ENCODE data around the gene RFX6.

RFX6 gene

DNA sequence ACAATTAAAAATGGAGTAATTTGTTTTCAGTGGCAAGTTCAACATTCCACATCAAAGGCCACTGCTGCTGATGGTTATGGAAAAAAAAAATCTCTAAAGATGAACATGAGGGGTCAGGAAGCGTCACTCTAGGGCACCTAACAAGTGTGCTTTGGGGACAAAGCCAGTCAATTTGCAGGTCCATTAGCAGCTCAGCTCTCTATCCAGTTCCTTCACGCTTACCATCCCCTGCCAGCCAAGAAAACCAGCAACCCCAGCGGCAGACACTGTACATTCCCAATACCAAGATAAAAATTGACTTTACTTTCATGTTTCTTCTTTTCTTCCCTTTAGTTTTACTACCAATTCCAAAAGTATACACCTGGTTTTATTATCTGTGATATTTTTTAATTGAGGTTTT lies 10.1 kb downstream of the RFX6 start:
- Histone ChIP-seq H3K27me3 (ENCODE audit: insufficient read depth, low read depth) (no peaks in the 10 kb centered on the region), H2AFZ (ENCODE audit: low read depth) (no peak overlapping the region), H3K4me3 (IDR thresholded peaks at IDR 0.05; ENCODE audit: insufficient read depth, low read depth, low read length) (no peak overlapping the region), H3K27ac (no peak overlapping the region), H3K4me1 (ENCODE audit: low read depth, poor library complexity, severe bottlenecking) (no peaks in the 10 kb centered on the region), H3K79me2 (ENCODE audit: insufficient read depth, low read depth) (no peaks in the 10 kb centered on the region), H3K36me3 (ENCODE audit: insufficient read depth) (no peaks in the 10 kb centered on the region), H3K4me2 (no peak overlapping the region), H4K20me1 (ENCODE audit: insufficient read depth) (no peaks in the 10 kb centered on the region), H3K9ac (no peak overlapping the region)
- TF ChIP-seq, protein P1, sequence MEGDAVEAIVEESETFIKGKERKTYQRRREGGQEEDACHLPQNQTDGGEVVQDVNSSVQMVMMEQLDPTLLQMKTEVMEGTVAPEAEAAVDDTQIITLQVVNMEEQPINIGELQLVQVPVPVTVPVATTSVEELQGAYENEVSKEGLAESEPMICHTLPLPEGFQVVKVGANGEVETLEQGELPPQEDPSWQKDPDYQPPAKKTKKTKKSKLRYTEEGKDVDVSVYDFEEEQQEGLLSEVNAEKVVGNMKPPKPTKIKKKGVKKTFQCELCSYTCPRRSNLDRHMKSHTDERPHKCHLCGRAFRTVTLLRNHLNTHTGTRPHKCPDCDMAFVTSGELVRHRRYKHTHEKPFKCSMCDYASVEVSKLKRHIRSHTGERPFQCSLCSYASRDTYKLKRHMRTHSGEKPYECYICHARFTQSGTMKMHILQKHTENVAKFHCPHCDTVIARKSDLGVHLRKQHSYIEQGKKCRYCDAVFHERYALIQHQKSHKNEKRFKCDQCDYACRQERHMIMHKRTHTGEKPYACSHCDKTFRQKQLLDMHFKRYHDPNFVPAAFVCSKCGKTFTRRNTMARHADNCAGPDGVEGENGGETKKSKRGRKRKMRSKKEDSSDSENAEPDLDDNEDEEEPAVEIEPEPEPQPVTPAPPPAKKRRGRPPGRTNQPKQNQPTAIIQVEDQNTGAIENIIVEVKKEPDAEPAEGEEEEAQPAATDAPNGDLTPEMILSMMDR (conservative IDR thresholded peaks at IDR 0.05; ENCODE audit: low read depth, low read length) = no peak

DNA sequence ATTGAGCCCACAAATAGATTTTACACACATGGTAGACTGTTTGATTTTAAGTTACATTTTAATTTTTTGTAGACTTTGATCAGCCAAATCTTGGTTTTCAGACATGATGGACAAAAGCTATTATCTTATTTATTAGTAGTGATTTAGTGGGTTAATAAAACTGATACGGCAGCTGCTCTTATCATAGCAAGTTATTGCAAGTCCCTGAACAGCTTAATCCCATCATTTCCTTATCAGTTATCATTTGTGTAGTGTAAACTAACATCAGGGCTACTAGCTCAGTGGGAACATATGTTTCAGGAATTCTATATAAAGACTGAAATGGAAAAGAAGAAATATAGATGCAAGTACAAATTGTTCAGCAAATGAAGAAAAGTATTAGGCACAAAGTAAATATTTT lies 10.9 kb downstream of the RFX6 start:
- TF ChIP-seq, protein P1 (conservative IDR thresholded peaks at IDR 0.05; ENCODE audit: low read depth, low read length) = no peak
- H4K20me1 ChIP-seq (ENCODE audit: insufficient read depth) = no peaks in the 10 kb centered on the region

DNA sequence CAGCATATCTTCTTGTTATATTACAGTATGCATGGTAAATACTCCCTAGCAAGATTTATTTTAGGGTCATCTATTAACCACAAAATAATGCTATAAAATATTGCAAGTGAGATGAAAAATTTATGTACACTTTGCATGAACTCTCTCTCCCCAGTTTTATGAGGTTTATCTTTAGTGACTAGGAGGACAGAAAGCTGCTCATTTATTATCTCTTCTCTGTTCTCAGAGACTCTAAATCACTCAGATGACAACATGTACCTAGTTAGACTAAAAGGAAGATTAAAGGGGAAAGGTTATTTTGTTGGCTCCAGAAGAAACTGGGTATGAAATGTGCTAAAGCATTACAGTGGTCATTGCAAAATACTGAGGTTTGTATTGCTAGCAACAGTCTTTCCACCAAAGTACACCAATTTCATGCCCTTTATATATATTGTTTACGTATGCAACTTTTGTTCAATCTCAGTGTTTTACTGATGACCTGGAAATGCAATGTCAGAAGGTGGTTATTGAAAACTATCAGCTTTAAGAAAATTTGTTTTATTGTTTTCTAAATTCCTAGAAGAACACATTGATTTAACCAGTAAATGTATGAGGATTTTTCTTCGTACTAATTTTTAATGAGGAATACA lies 11.8 kb downstream of the RFX6 start:
- H3K4me1 ChIP-seq (ENCODE audit: low read depth, poor library complexity, severe bottlenecking) = no peaks in the 10 kb centered on the region
- TF ChIP-seq, protein P1 (conservative IDR thresholded peaks at IDR 0.05; ENCODE audit: low read depth, low read length) = no peak
- H4K20me1 ChIP-seq (ENCODE audit: insufficient read depth) = no peaks in the 10 kb centered on the region
- no peaks in the 10 kb centered on the region for H3K79me2 ChIP-seq (ENCODE audit: insufficient read depth, low read depth)
- no peak overlapping the region for H3K4me2 ChIP-seq
- no peak overlapping the region for H3K4me3 ChIP-seq (IDR thresholded peaks at IDR 0.05; ENCODE audit: insufficient read depth, low read depth, low read length)
- H3K36me3 ChIP-seq (ENCODE audit: insufficient read depth) = no peaks in the 10 kb centered on the region
- H3K27me3 ChIP-seq (ENCODE audit: insufficient read depth, low read depth) = no peaks in the 10 kb centered on the region
- no peak overlapping the region for H2AFZ ChIP-seq (ENCODE audit: low read depth)
- no peak overlapping the region for H3K27ac ChIP-seq
- no peak overlapping the region for H3K9ac ChIP-seq

More for the DNA sequence above, 10.9 kb downstream of the RFX6 start:
- no peaks in the 10 kb centered on the region for H3K36me3 ChIP-seq (ENCODE audit: insufficient read depth)
- H3K4me2 ChIP-seq = no peak overlapping the region
- H3K27ac ChIP-seq = no peak overlapping the region
- H3K27me3 ChIP-seq (ENCODE audit: insufficient read depth, low read depth) = no peaks in the 10 kb centered on the region
- H3K9ac ChIP-seq = no peak overlapping the region
- no peaks in the 10 kb centered on the region for H3K79me2 ChIP-seq (ENCODE audit: insufficient read depth, low read depth)
- no peak overlapping the region for H3K4me3 ChIP-seq (IDR thresholded peaks at IDR 0.05; ENCODE audit: insufficient read depth, low read depth, low read length)
- no peaks in the 10 kb centered on the region for H3K4me1 ChIP-seq (ENCODE audit: low read depth, poor library complexity, severe bottlenecking)
- no peak overlapping the region for H2AFZ ChIP-seq (ENCODE audit: low read depth)

DNA sequence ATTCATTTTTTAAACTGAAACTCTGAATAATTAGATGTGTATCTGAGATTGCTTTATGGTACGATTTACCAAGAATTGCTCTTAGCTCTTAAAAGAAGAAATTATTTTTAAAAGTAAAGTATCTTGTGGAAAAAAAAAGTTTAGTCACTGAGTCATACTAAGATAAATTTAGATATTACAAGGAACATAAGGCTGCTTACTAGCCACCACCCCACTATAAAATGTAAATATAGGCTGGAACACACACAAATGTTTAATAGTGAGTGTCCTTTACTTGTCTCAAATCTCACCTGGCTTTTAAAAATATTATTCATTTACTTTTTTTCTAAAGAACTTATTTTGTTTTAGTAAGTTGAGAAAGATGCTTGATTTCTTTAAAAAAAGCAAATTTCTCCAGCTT lies 17.6 kb downstream of the RFX6 start:
- no peak overlapping the region for H3K9ac ChIP-seq
- H3K36me3 ChIP-seq (ENCODE audit: insufficient read depth) = no peaks in the 10 kb centered on the region
- H3K4me3 ChIP-seq (IDR thresholded peaks at IDR 0.05; ENCODE audit: insufficient read depth, low read depth, low read length) = no peak overlapping the region
- no peak overlapping the region for H3K27ac ChIP-seq
- TF ChIP-seq, protein P1 (conservative IDR thresholded peaks at IDR 0.05; ENCODE audit: low read depth, low read length) = no peak
- no peaks in the 10 kb centered on the region for H3K4me1 ChIP-seq (ENCODE audit: low read depth, poor library complexity, severe bottlenecking)
- no peaks in the 10 kb centered on the region for H3K79me2 ChIP-seq (ENCODE audit: insufficient read depth, low read depth)
- H4K20me1 ChIP-seq (ENCODE audit: insufficient read depth) = no peaks in the 10 kb centered on the region
- no peak overlapping the region for H2AFZ ChIP-seq (ENCODE audit: low read depth)
- no peak overlapping the region for H3K4me2 ChIP-seq
- H3K27me3 ChIP-seq (ENCODE audit: insufficient read depth, low read depth) = no peaks in the 10 kb centered on the region

All from KMS-11 (cell line).